GM13977 (cell line): ENCODE measurements around the gene ZCCHC24.

ENCODE experiments used
- DNase-seq: peaks from one replicate; pipeline ENCODE4 v3.0.0; 2012; ENCODE audit warnings: low spot score
- CTCF ChIP-seq: IDR thresholded peaks from 2 replicates; pipeline ENCODE4 v1.5.1; 2012; ENCODE audit warnings: mild to moderate bottlenecking, control low read depth; ENCODE audit not compliant: insufficient read depth; ENCODE audit errors: extremely low read depth, missing control alignments
- in situ Hi-C: fragments of 300-500 bp; cut with MboI; formaldehyde crosslinking; loops from one replicate; pipeline ENCODE4 v1.12.0; 2022; ENCODE audit warnings: low sequenced_read_pairs, low pct_unique_long_range_greater_than_20kb, mixed read lengths, inconsistent platforms; ENCODE audit not compliant: unreplicated experiment

The ZCCHC24 gene

GRCh38 chr10:79429751-79430150 is 15.7 kb downstream of the ZCCHC24 start:
- in situ Hi-C loops = no loop called here
- TF ChIP-seq CTCF = no peak

GRCh38 chr10:79427965-79428364 is 17.5 kb downstream of the ZCCHC24 start:
- in situ Hi-C loops = no loop called here
- no peak for TF ChIP-seq CTCF
- no peak for DNase-seq

More at GRCh38 chr10:79429751-79430150, 15.7 kb downstream of the ZCCHC24 start:
- no peak for DNase-seq

- in situ Hi-C loops = no loop called here
- TF ChIP-seq CTCF = no peak
- no peak for DNase-seq
Observed at GRCh38 chr10:79425074-79425532, 20.3 kb downstream of the ZCCHC24 start.

GRCh38 chr10:79424221-79425073 is 21.0 kb downstream of the ZCCHC24 start:
- no peak for TF ChIP-seq CTCF
- no peak for DNase-seq
- in situ Hi-C loops = no loop called here

- DNase-seq = no peak
- no peak for TF ChIP-seq CTCF
- in situ Hi-C loops = no loop called here
Observed at GRCh38 chr10:79422178-79422892, 23.1 kb downstream of the ZCCHC24 start.

GRCh38 chr10:79420974-79421688 is 24.3 kb downstream of the ZCCHC24 start:
- TF ChIP-seq CTCF = no peak
- in situ Hi-C loops = no loop called here
- DNase-seq = no peak
